K562 (cell line): Measurements from ENCODE around the gene CAPN10. TPM values are rescaled to one million over a fixed set of nuclear protein-coding genes. Genes with fewer than 3 reads are reported as not detected.
A peak's percentile ranks its signal among the peaks of the same experiment; 100 is the strongest.

Source experiments
- BACH1 ChIP-seq: fragments of 200-800 bp; sonication (Bioruptor generic); IDR thresholded peaks from 2 replicates; pipeline ENCODE4 v1.6.1; 2016; ENCODE audit warnings: missing genetic modification characterization, missing compliant biosample characterization
- CHCHD3 ChIP-seq: fragments of 250-450 bp; sonication (Bioruptor Pico); IDR thresholded peaks from 2 replicates; pipeline ENCODE4 v2.1.2; 2022; ENCODE audit warnings: mild to moderate bottlenecking
- CLOCK ChIP-seq: fragments of 250-450 bp; sonication (Bioruptor Pico); IDR thresholded peaks from 2 replicates; pipeline ENCODE4 v1.4.0; 2020; ENCODE audit warnings: mild to moderate bottlenecking, moderate library complexity, borderline replicate concordance
- DDX20 ChIP-seq: fragments of 450-650 bp; IDR thresholded peaks from 2 replicates; pipeline ENCODE4 v1.6.1; 2016; ENCODE audit warnings: missing genetic modification characterization, low read depth, mild to moderate bottlenecking, missing compliant biosample characterization, moderate library complexity
- ELK3 ChIP-seq: fragments of 450-650 bp; formaldehyde crosslinking; IDR thresholded peaks from 2 replicates; pipeline ENCODE4 v1.4.0; 2020; ENCODE audit warnings: mild to moderate bottlenecking
- ETV5 ChIP-seq: sonication (generic); formaldehyde crosslinking; IDR thresholded peaks from 2 replicates; pipeline ENCODE4 v1.4.0; 2020; ENCODE audit warnings: low read depth, mild to moderate bottlenecking, missing genetic modification reagents
- GABPA ChIP-seq: fragments of 200-800 bp; sonication (Bioruptor generic); conservative IDR thresholded peaks from 2 replicates; pipeline ENCODE4 v1.6.1; 2016; ENCODE audit warnings: low read depth, missing genetic modification characterization, missing compliant biosample characterization
- HMBOX1 ChIP-seq: sonication (generic); IDR thresholded peaks from 2 replicates; pipeline ENCODE4 v1.6.1; 2016
- HOXB6 ChIP-seq: fragments of 250-450 bp; sonication (Bioruptor Pico); IDR thresholded peaks from 2 replicates; pipeline ENCODE4 v1.5.1; 2022; ENCODE audit warnings: mild to moderate bottlenecking, borderline replicate concordance
- IFI16 ChIP-seq: fragments of 250-450 bp; sonication (Bioruptor Pico); IDR thresholded peaks from 2 replicates; pipeline ENCODE4 v2.1.2; 2022; ENCODE audit warnings: mild to moderate bottlenecking, inconsistent platforms
- MEF2A ChIP-seq: IDR thresholded peaks from 2 replicates; pipeline ENCODE4 v1.6.1; 2011; ENCODE audit warnings: low read depth, mild to moderate bottlenecking, low read length, moderate library complexity; ENCODE audit not compliant: control insufficient read depth
- NFE2 ChIP-seq: IDR thresholded peaks from 2 replicates; pipeline ENCODE4 v1.6.1; 2014; ENCODE audit warnings: antibody characterized with exemption, low read depth
- PHF20 ChIP-seq: fragments of 450-650 bp; IDR thresholded peaks from 2 replicates; pipeline ENCODE4 v1.6.1; 2018; ENCODE audit not compliant: partially characterized antibody
- RFX5 ChIP-seq: IDR thresholded peaks from 2 replicates; pipeline ENCODE4 v1.6.1; 2011; ENCODE audit warnings: low read depth, mild to moderate bottlenecking, improper control_type of control experiment, low read length
- SMARCB1 ChIP-seq: IDR thresholded peaks from 2 replicates; pipeline ENCODE4 v1.6.1; 2011; ENCODE audit warnings: improper control_type of control experiment, low read depth; ENCODE audit not compliant: insufficient read length
- TEAD2 ChIP-seq: fragments of 450-650 bp; IDR thresholded peaks from 2 replicates; pipeline ENCODE4 v1.6.1; 2016; ENCODE audit warnings: missing genetic modification characterization, control low read depth, missing compliant biosample characterization
- ZBTB11 ChIP-seq, 3 experiments: fragments of 200-800 bp in 1 of 3; fragments of 250-450 bp in 1 of 3; fragments of 450-650 bp in 1 of 3; sonication (Bioruptor Pico) in 1 of 3; sonication (Bioruptor generic) in 1 of 3; formaldehyde crosslinking in 1 of 3; IDR thresholded peaks; 2 replicates each; pipeline versions ENCODE4 v1.6.1 to v1.8.0; 2016 to 2022; ENCODE audit warnings: mild to moderate bottlenecking in 2 of 3, missing genetic modification characterization in 2 of 3, missing compliant biosample characterization in 1 of 3, moderate library complexity in 1 of 3
- ZKSCAN3 ChIP-seq: fragments of 250-450 bp; sonication (Bioruptor Pico); IDR thresholded peaks from 2 replicates; pipeline ENCODE4 v1.4.0; 2020
- ZNF133 ChIP-seq: fragments of 250-450 bp; sonication (Bioruptor Pico); IDR thresholded peaks from 2 replicates; pipeline ENCODE4 v1.4.0; 2020; ENCODE audit warnings: mild to moderate bottlenecking
- ZNF717 ChIP-seq: fragments of 250-450 bp; sonication (Bioruptor Pico); IDR thresholded peaks from 2 replicates; pipeline ENCODE4 v1.5.0; 2021
- ZNF778 ChIP-seq: fragments of 450-650 bp; formaldehyde crosslinking; IDR thresholded peaks from 2 replicates; pipeline ENCODE4 v1.4.0; 2020; ENCODE audit warnings: mild to moderate bottlenecking, moderate library complexity
- polyA plus RNA-seq, 8 experiments: library from polyadenylated mRNA; depleted of rRNA in 4 of 8; stranded (reverse) in 5 of 8; unstranded in 3 of 8; fragments of >200 nt; fragmentation: Nextera tagmentation in 2 of 8; fragmentation: Illumina TruSeq in 1 of 8; extraction: Ambion mirVana in 2 of 8; extraction: Trizol in 1 of 8; gene quantifications; 2 replicates each; pipeline versions ENCODE4 v1.2.1 to v1.2.3, GENCODE V29; 2011 to 2014; ENCODE audit warnings: inconsistent platforms in 1 of 8, missing spikeins in 1 of 8
- total RNA-seq, 7 experiments: library from RNA; depleted of rRNA in 6 of 7; stranded (reverse); fragments of >200 nt in 6 of 7; fragmentation: Illumina TruSeq in 2 of 7; extraction: Trizol in 2 of 7; gene quantifications; 2 replicates each; pipeline versions ENCODE4 v1.2.1 to v1.2.3, GENCODE V29; 2011 to 2021; ENCODE audit warnings: low replicate concordance in 1 of 7

The CAPN10 gene
- total and polyA plus RNA-seq, 9 of the 15 experiments (the other 6 are each of a cell fraction or from before 2014, with no cell fraction given), result 0.08 to 26.1 (median 8.4) TPM

GRCh38 chr2:240604291-240604938 is 17.9 kb downstream of the CAPN10 start (continued):
- TF ChIP-seq ELK3 (CRISPR knock-in tag) (no peak), ZNF133 (CRISPR knock-in tag) (no peak), ZNF717 (CRISPR knock-in tag) (no peak), PHF20 (no peak), GABPA (tag) (peak; percentile 74), ZBTB11 (CRISPR knock-in tag; IDR thresholded peaks at IDR 0.05) (no peak), ETV5 (peak; percentile 85), ZKSCAN3 (no peak), ZNF778 (CRISPR knock-in tag) (no peak), SMARCB1 (no peak), BACH1 (tag) (no peak), RFX5 (no peak), CLOCK (CRISPR knock-in tag) (no peak), CHCHD3 (CRISPR knock-in tag) (no peak), HOXB6 (no peak), MEF2A (no peak), IFI16 (CRISPR knock-in tag) (no peak), TEAD2 (no peak), DDX20 (tag) (no peak), NFE2 (no peak), HMBOX1 (peak; percentile 34; the same call in 1 of the 2 replicates)
